Measurements from ENCODE around the gene KLF17. TPM values are rescaled to one million over a fixed set of nuclear protein-coding genes. Genes with fewer than 3 reads are reported as not detected.
"Not testable (repeated sequence)": the region's sequence is repeated elsewhere in the genome, so short reads cannot be mapped to it uniquely, and the experiment has no call there.

Gene KLF17
- total RNA-seq, 1 donor from 2014 or later, result not detected

- no peaks in the 10 kb centered on the region for H3K36me3 Mint-ChIP-seq (ENCODE audit: low read depth)
- no peak overlapping the region for H3K27ac Mint-ChIP-seq
- H3K4me3 Mint-ChIP-seq (ENCODE audit: low read depth), result no peak overlapping the region
- peaks cover 10% of the 10 kb centered on the region for H3K27me3 Mint-ChIP-seq (ENCODE audit: low read depth)
- no peak for DNase-seq (ENCODE audit: low spot score)
- H3K4me1 Mint-ChIP-seq (ENCODE audit: low read depth), result no peaks in the 10 kb centered on the region
- intact Hi-C loops (cut with micrococcal nuclease), result no loop called here
- H3K9me3 Mint-ChIP-seq, result no peaks in the 10 kb centered on the region
Measured at GRCh38 chr1:44114098-44114497, 4.5 kb upstream of the KLF17 start.

DNA sequence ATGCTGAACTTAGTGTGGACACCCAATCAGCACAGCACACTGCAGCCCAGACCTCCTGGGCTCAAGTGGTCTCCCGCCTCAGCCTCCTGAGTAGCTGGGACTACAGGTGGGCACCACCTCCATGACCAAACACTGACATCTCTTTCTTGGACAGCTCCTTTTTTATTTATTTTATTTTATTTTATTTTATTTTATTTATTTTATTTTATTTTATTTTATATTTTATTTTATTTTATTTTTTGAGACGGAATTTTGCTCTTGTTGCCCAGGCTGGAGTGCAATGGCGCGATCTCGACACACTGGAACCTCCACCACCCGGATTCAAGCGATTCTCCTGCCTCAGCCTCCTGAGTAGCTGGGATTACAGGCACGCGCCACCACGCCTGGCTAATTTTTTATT, 1.3 kb upstream of the KLF17 start:
- H3K4me1 Mint-ChIP-seq (ENCODE audit: low read depth); H3K4me3 Mint-ChIP-seq (ENCODE audit: low read depth); H3K9me3 Mint-ChIP-seq; H3K27ac Mint-ChIP-seq; H3K36me3 Mint-ChIP-seq (ENCODE audit: low read depth); DNase-seq (ENCODE audit: low spot score); intact Hi-C loops (cut with micrococcal nuclease): not testable (repeated sequence)
- H3K27me3 Mint-ChIP-seq (ENCODE audit: low read depth), result peaks cover 21% of the 10 kb centered on the region

DNA sequence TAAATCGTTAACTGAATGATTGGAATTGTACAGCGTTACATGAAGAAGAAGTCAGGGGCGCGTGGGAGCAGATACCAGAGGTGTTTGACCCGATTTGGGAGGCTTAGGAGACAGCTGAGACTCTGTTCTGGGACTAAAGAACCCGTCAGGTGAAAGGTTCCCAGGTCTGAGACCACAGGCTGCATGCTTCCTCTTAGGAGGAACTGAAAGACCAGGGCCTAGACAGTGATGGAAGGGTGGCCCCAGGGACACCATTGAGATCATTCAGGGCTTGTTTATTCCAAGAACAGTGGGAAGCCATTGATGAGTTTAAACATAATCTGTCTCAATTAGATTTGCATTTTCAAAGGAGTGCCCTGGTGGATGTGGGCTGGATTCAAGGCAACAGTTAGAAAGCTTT, 904 bp downstream of the KLF17 start:
- intact Hi-C loops (cut with micrococcal nuclease), result no loop called here

GRCh38 chr1:44120398-44120949, 1.9 kb downstream of the KLF17 start:
- H3K36me3 Mint-ChIP-seq (ENCODE audit: low read depth), result no peaks in the 10 kb centered on the region
- H3K27me3 Mint-ChIP-seq (ENCODE audit: low read depth), result peaks cover 23% of the 10 kb centered on the region
- H3K4me1 Mint-ChIP-seq (ENCODE audit: low read depth), result no peaks in the 10 kb centered on the region
- intact Hi-C loops (cut with micrococcal nuclease), result no loop called here
- DNase-seq (ENCODE audit: low spot score), result no peak
- H3K9me3 Mint-ChIP-seq, result no peaks in the 10 kb centered on the region
- no peak overlapping the region for H3K4me3 Mint-ChIP-seq (ENCODE audit: low read depth)
- no peak overlapping the region for H3K27ac Mint-ChIP-seq

More for the DNA sequence above, 904 bp downstream of the KLF17 start:
- Mint-ChIP-seq H3K4me1 (ENCODE audit: low read depth) (no peaks in the 10 kb centered on the region), H3K9me3 (no peaks in the 10 kb centered on the region), H3K4me3 (ENCODE audit: low read depth) (no peak overlapping the region), H3K36me3 (ENCODE audit: low read depth) (no peaks in the 10 kb centered on the region), H3K27ac (no peak overlapping the region), H3K27me3 (ENCODE audit: low read depth) (peaks cover 21% of the 10 kb centered on the region)
- DNase-seq (ENCODE audit: low spot score), result no peak

DNA sequence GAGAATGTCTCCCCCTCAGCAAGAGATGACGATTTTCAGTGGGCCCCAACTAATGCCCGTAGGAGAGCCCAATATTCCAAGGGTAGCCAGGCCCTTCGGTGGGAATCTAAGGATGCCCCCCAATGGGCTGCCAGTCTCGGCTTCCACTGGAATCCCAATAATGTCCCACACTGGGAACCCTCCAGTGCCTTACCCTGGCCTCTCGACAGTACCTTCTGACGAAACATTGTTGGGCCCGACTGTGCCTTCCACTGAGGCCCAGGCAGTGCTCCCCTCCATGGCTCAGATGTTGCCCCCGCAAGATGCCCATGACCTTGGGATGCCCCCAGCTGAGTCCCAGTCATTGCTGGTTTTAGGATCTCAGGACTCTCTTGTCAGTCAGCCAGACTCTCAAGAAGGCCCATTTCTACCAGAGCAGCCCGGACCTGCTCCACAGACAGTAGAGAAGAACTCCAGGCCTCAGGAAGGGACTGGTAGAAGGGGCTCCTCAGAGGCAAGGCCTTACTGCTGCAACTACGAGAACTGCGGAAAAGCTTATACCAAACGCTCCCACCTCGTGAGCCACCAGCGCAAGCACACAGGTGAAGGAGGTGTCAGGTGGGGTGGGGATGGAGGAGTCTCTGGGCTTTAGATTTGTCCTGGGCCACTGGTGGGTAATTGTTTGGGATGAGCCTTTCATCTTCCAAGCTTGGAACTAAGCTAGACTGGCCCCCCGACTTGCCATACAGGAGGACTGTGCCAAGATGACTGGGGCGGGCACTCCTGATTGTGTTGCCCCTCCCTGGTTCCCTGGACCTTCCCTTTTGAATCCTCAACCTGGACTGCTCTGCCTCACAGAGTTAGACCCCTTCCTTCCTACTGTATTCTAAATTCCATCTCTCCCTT, 11.2 kb downstream of the KLF17 start:
- Mint-ChIP-seq H3K27me3 (ENCODE audit: low read depth) (peaks cover 11% of the 10 kb centered on the region), H3K4me3 (ENCODE audit: low read depth) (no peak overlapping the region), H3K4me1 (ENCODE audit: low read depth) (no peaks in the 10 kb centered on the region), H3K9me3 (no peaks in the 10 kb centered on the region), H3K27ac (no peak overlapping the region), H3K36me3 (ENCODE audit: low read depth) (no peaks in the 10 kb centered on the region)
- intact Hi-C loops (cut with micrococcal nuclease), result no loop called here
- DNase-seq (ENCODE audit: low spot score), result no peak

DNA sequence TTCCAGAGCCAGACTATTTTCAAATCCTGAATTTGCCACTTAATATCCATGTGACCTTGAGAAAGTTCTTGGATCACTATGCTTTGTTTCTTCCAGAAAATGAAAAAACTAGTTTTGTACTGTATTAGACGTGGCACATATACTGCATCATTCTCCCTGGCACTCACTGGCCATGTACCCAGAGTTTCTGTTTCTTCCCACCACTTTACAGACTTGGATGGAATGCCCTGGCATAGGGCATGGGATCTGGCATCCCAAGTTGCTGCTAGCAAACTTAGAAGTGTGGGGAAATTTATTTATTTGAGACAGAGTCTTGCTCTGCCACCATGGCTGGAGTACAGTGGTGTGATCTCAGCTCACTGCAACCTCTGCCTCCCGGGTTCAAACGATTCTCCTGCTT, 12.8 kb downstream of the KLF17 start:
- Mint-ChIP-seq H3K4me1 (ENCODE audit: low read depth) (no peaks in the 10 kb centered on the region), H3K36me3 (ENCODE audit: low read depth) (no peaks in the 10 kb centered on the region), H3K9me3 (no peaks in the 10 kb centered on the region), H3K4me3 (ENCODE audit: low read depth) (no peak overlapping the region), H3K27ac (no peak overlapping the region), H3K27me3 (ENCODE audit: low read depth) (peaks cover 11% of the 10 kb centered on the region)
- DNase-seq (ENCODE audit: low spot score), result no peak
- intact Hi-C loops (cut with micrococcal nuclease), result no loop called here

- no peak overlapping the region for H3K27ac Mint-ChIP-seq
- H3K9me3 Mint-ChIP-seq, result no peaks in the 10 kb centered on the region
- no peaks in the 10 kb centered on the region for H3K4me1 Mint-ChIP-seq (ENCODE audit: low read depth)
- no peak overlapping the region for H3K4me3 Mint-ChIP-seq (ENCODE audit: low read depth)
- peaks cover 4% of the 10 kb centered on the region for H3K27me3 Mint-ChIP-seq (ENCODE audit: low read depth)
- no peak for DNase-seq (ENCODE audit: low spot score)
- no peaks in the 10 kb centered on the region for H3K36me3 Mint-ChIP-seq (ENCODE audit: low read depth)
- intact Hi-C loops (cut with micrococcal nuclease), result no loop called here
Measured at GRCh38 chr1:44134071-44134920, 15.7 kb downstream of the KLF17 start.

GRCh38 chr1:44135886-44136285, 17.3 kb downstream of the KLF17 start:
- Mint-ChIP-seq H3K27me3 (ENCODE audit: low read depth) (peaks cover 4% of the 10 kb centered on the region), H3K27ac (no peak overlapping the region)

DNA sequence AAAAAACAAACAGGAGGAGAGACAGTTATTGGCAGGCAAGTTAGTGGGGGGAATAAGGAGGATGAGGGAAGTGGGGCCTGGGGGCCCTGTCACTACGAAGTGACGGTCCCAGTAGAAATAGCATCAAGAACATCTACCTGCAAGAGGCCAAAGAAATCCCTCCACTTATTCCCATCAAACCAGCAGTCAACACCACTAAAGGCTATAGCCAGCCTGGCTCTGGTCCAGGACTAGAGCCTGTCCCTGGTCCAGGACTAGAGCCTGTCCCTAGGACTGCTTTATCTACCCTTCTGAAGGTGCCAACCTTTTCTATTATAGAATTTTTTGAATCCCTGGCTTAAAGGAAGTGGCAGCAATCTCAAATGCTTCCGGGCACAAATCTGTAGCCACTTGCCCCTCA, 19.6 kb downstream of the KLF17 start:
- no peak for DNase-seq (ENCODE audit: low spot score)
- intact Hi-C loops (cut with micrococcal nuclease), result no loop called here
- no peak overlapping the region for H3K27ac Mint-ChIP-seq
- H3K4me1 Mint-ChIP-seq (ENCODE audit: low read depth), result no peaks in the 10 kb centered on the region
- no peaks in the 10 kb centered on the region for H3K36me3 Mint-ChIP-seq (ENCODE audit: low read depth)
- H3K27me3 Mint-ChIP-seq (ENCODE audit: low read depth), result peaks cover 2% of the 10 kb centered on the region
- no peak overlapping the region for H3K4me3 Mint-ChIP-seq (ENCODE audit: low read depth)
- H3K9me3 Mint-ChIP-seq, result no peaks in the 10 kb centered on the region

More at GRCh38 chr1:44135886-44136285, 17.3 kb downstream of the KLF17 start:
- DNase-seq (ENCODE audit: low spot score), result no peak
- Mint-ChIP-seq H3K4me1 (ENCODE audit: low read depth) (no peaks in the 10 kb centered on the region), H3K9me3 (no peaks in the 10 kb centered on the region), H3K4me3 (ENCODE audit: low read depth) (no peak overlapping the region), H3K36me3 (ENCODE audit: low read depth) (no peaks in the 10 kb centered on the region)
- intact Hi-C loops (cut with micrococcal nuclease), result no loop called here

- H3K4me1 Mint-ChIP-seq (ENCODE audit: low read depth); H3K27me3 Mint-ChIP-seq (ENCODE audit: low read depth); H3K9me3 Mint-ChIP-seq; H3K4me3 Mint-ChIP-seq (ENCODE audit: low read depth); H3K27ac Mint-ChIP-seq; H3K36me3 Mint-ChIP-seq (ENCODE audit: low read depth); intact Hi-C loops (cut with micrococcal nuclease); DNase-seq (ENCODE audit: low spot score): not testable (repeated sequence)
Measured at GRCh38 chr1:44139565-44139964, 20.9 kb downstream of the KLF17 start.

- intact Hi-C loops (cut with micrococcal nuclease), result no loop called here
- Mint-ChIP-seq H3K4me3 (ENCODE audit: low read depth) (no peak within 1 kb of the TSS), H3K27me3 (ENCODE audit: low read depth) (no peaks in the 10 kb centered on the region), H3K9me3 (peaks cover 17% of the 10 kb centered on the region), H3K27ac (no peak within 1 kb of the TSS), H3K36me3 (ENCODE audit: low read depth) (no peaks in the 10 kb centered on the region), H3K4me1 (ENCODE audit: low read depth) (no peaks in the 10 kb centered on the region)
- DNase-seq (ENCODE audit: low spot score), result no peak
Measured at GRCh38 chr1:44141531-44141930, 22.9 kb downstream of the KLF17 start, which contains the start of gene KLF18. KLF18 (minus strand) TSS chr1:44141631; CDS start chr1:44141631, 0 bp downstream.

GRCh38 chr1:44144962-44145756, 26.5 kb downstream of the KLF17 start:
- intact Hi-C loops (cut with micrococcal nuclease), result no loop called here
- DNase-seq (ENCODE audit: low spot score), result no peak
- H3K36me3 Mint-ChIP-seq (ENCODE audit: low read depth), result no peaks in the 10 kb centered on the region
- H3K27ac Mint-ChIP-seq, result no peak overlapping the region
- no peaks in the 10 kb centered on the region for H3K4me1 Mint-ChIP-seq (ENCODE audit: low read depth)
- peaks cover 17% of the 10 kb centered on the region for H3K9me3 Mint-ChIP-seq
- H3K4me3 Mint-ChIP-seq (ENCODE audit: low read depth), result no peak overlapping the region
- peaks cover 5% of the 10 kb centered on the region for H3K27me3 Mint-ChIP-seq (ENCODE audit: low read depth)
